H1 (cell line): ENCODE data around the gene KLHL3. TPM values are rescaled to one million over a fixed set of nuclear protein-coding genes. Genes with fewer than 3 reads are reported as not detected.

Experiments used
- CTCF ChIP-seq, 3 experiments: IDR thresholded peaks; 1 replicate in 2 of 3; 2 replicates in 1 of 3; pipeline versions ENCODE4 v1.5.1 to v1.6.1; 2011; ENCODE audit warnings: low read length in 3 of 3, mild to moderate bottlenecking in 3 of 3, inconsistent platforms in 2 of 3, low read depth in 1 of 3, moderate library complexity in 1 of 3; ENCODE audit not compliant: insufficient read depth in 1 of 3; ENCODE audit errors: control extremely low read depth in 1 of 3
- EZH2 ChIP-seq: fragments of 200-600 bp; sonication (generic); IDR thresholded peaks from 2 replicates; pipeline ENCODE4 v1.7.1; 2012; ENCODE audit warnings: low read depth, mild to moderate bottlenecking, moderate library complexity, low read length, inconsistent platforms; ENCODE audit not compliant: severe bottlenecking
- POU5F1 ChIP-seq: IDR thresholded peaks from 2 replicates; pipeline ENCODE4 v1.6.1; 2011; ENCODE audit warnings: low read depth, mild to moderate bottlenecking, low read length, moderate library complexity
- SIRT6 ChIP-seq: IDR thresholded peaks from one replicate; pipeline ENCODE4 v1.7.1; 2012; ENCODE audit warnings: low read length, inconsistent platforms
- polyA plus RNA-seq, 7 experiments: library from polyadenylated mRNA; depleted of rRNA in 3 of 7; stranded (reverse) in 5 of 7; unstranded in 2 of 7; fragments of >200 nt in 5 of 7; fragments of 200-250 nt in 2 of 7; gene quantifications; 1 replicate in 5 of 7; 2 replicates in 1 of 7; 4 replicates in 1 of 7; pipeline versions ENCODE4 v1.2.1 to v1.2.3, GENCODE V29; 2011 to 2013; ENCODE audit warnings: missing spikeins in 2 of 7, mixed read lengths in 2 of 7
- total RNA-seq: library from RNA; stranded (reverse); fragmentation: NEBNext Ultra II Directional; extraction: Animal tissue kit (Norgen Biotek cat#: 25700); gene quantifications from 2 replicates; pipeline ENCODE4 v1.2.1, GENCODE V29; 2021

KLHL3 gene
- total and polyA plus RNA-seq, 2 of the 8 experiments (the other 6 are each of a cell fraction or from before 2014, with no cell fraction given): 7.4 to 13.7 TPM

- TF ChIP-seq CTCF (IDR thresholded peaks at IDR 0.05; ENCODE audit: control extremely low read depth in 1 of 3, insufficient read depth in 1 of 3, low read depth in 1 of 3, low read length in 3 of 3): no peak
- no peak for TF ChIP-seq EZH2
- TF ChIP-seq SIRT6: no peak
- no peak for TF ChIP-seq POU5F1
Observed at GRCh38 chr5:137624786-137625349, 111.0 kb downstream of the KLHL3 start (continued).
